GM18508 (cell line): ENCODE results near the gene TOX3.

Source experiments
- ATAC-seq: cut with Tn5 transposase; IDR thresholded peaks from one replicate; pipeline ENCODE4 v1.9.1; 2021; ENCODE audit warnings: moderate number of reproducible peaks; ENCODE audit not compliant: insufficient read depth, unreplicated experiment

The TOX3 gene

GRCh38 chr16:52496051-52496876 lies 50.7 kb downstream of the TOX3 start:
- no peak for ATAC-seq

GRCh38 chr16:52494621-52495020 lies 52.3 kb downstream of the TOX3 start:
- no peak for ATAC-seq

- no peak for ATAC-seq
Measured at GRCh38 chr16:52494145-52494544, 52.8 kb downstream of the TOX3 start.

- ATAC-seq: peak; percentile 86
Measured at GRCh38 chr16:52492789-52493357, 54.1 kb downstream of the TOX3 start.

- ATAC-seq: no peak
Measured at GRCh38 chr16:52491216-52491615, 55.7 kb downstream of the TOX3 start.

- no peak for ATAC-seq
Measured at GRCh38 chr16:52489894-52490293, 57.0 kb downstream of the TOX3 start.

GRCh38 chr16:52488837-52489289 lies 58.1 kb downstream of the TOX3 start:
- ATAC-seq: no peak

GRCh38 chr16:52487849-52488457 lies 59.0 kb downstream of the TOX3 start:
- ATAC-seq: no peak

- ATAC-seq: no peak
Measured at GRCh38 chr16:52480237-52480636, 66.7 kb downstream of the TOX3 start.

GRCh38 chr16:52476111-52476510 lies 70.8 kb downstream of the TOX3 start:
- ATAC-seq: no peak

GRCh38 chr16:52474679-52475078 lies 72.3 kb downstream of the TOX3 start:
- ATAC-seq: no peak

GRCh38 chr16:52473096-52473495 lies 73.8 kb downstream of the TOX3 start:
- ATAC-seq: no peak

GRCh38 chr16:52471650-52472370 lies 75.1 kb downstream of the TOX3 start:
- ATAC-seq: no peak

GRCh38 chr16:52470585-52470984 lies 76.4 kb downstream of the TOX3 start:
- ATAC-seq: no peak

- no peak for ATAC-seq
Measured at GRCh38 chr16:52469775-52470174, 77.2 kb downstream of the TOX3 start.

GRCh38 chr16:52469091-52469490 lies 77.9 kb downstream of the TOX3 start:
- no peak for ATAC-seq

- no peak for ATAC-seq
Measured at GRCh38 chr16:52467753-52468152, 79.2 kb downstream of the TOX3 start.

- no peak for ATAC-seq
Measured at GRCh38 chr16:52466994-52467393, 79.9 kb downstream of the TOX3 start.

GRCh38 chr16:52465711-52466267 lies 81.2 kb downstream of the TOX3 start:
- ATAC-seq: no peak

- no peak for ATAC-seq
Measured at GRCh38 chr16:52463904-52464303, 83.0 kb downstream of the TOX3 start.

GRCh38 chr16:52462816-52463215 lies 84.1 kb downstream of the TOX3 start:
- no peak for ATAC-seq
